Measurements from ENCODE around the gene ARRB1.

ARRB1 gene

GRCh38 chr11:75246671-75247350, 104.7 kb downstream of the ARRB1 start:
- Histone ChIP-seq H3K4me1 (no peaks in the 10 kb centered on the region), H2AFZ (no peak overlapping the region), H3K4me3 (ENCODE audit: low read depth, low read length) (no peak overlapping the region), H3K27ac (no peak overlapping the region), H3K27me3 (ENCODE audit: control insufficient read depth, insufficient read depth, low read length) (no peaks in the 10 kb centered on the region), H3K9me3 (ENCODE audit: control insufficient read depth, low read length) (no peaks in the 10 kb centered on the region), H3K79me2 (no peaks in the 10 kb centered on the region), H3K9ac (no peak overlapping the region), H3K36me3 (ENCODE audit: control insufficient read depth, insufficient read depth, low read length) (no peaks in the 10 kb centered on the region), H3K4me2 (ENCODE audit: low read length) (no peak overlapping the region)
- TF ChIP-seq CTCF (IDR thresholded peaks at IDR 0.05) = no peak

- Histone ChIP-seq H3K4me3 (ENCODE audit: low read depth, low read length) (no peak overlapping the region), H3K9me3 (ENCODE audit: control insufficient read depth, low read length) (no peaks in the 10 kb centered on the region), H3K4me1 (no peaks in the 10 kb centered on the region), H2AFZ (no peak overlapping the region), H3K27ac (no peak overlapping the region), H3K79me2 (no peaks in the 10 kb centered on the region), H3K27me3 (ENCODE audit: control insufficient read depth, insufficient read depth, low read length) (no peaks in the 10 kb centered on the region), H3K9ac (no peak overlapping the region), H3K36me3 (ENCODE audit: control insufficient read depth, insufficient read depth, low read length) (no peaks in the 10 kb centered on the region), H3K4me2 (ENCODE audit: low read length) (no peak overlapping the region)
- TF ChIP-seq CTCF (IDR thresholded peaks at IDR 0.05) = no peak
These were observed 105.3 kb downstream of the ARRB1 start for GRCh38 chr11:75246006-75246670.

- H3K9me3 ChIP-seq (ENCODE audit: control insufficient read depth, low read length) = no peaks in the 10 kb centered on the region
- no peak for TF ChIP-seq CTCF (IDR thresholded peaks at IDR 0.05)
- H3K4me1 ChIP-seq = no peaks in the 10 kb centered on the region
- no peak overlapping the region for H3K27ac ChIP-seq
- H3K4me3 ChIP-seq (ENCODE audit: low read depth, low read length) = no peak overlapping the region
- H3K4me2 ChIP-seq (ENCODE audit: low read length) = no peak overlapping the region
- no peak overlapping the region for H2AFZ ChIP-seq
- no peaks in the 10 kb centered on the region for H3K36me3 ChIP-seq (ENCODE audit: control insufficient read depth, insufficient read depth, low read length)
- no peaks in the 10 kb centered on the region for H3K79me2 ChIP-seq
- H3K9ac ChIP-seq = no peak overlapping the region
- H3K27me3 ChIP-seq (ENCODE audit: control insufficient read depth, insufficient read depth, low read length) = no peaks in the 10 kb centered on the region
These were observed 106.0 kb downstream of the ARRB1 start for GRCh38 chr11:75245356-75246005.

GRCh38 chr11:75244052-75244814, 107.2 kb downstream of the ARRB1 start:
- Histone ChIP-seq H3K4me3 (ENCODE audit: low read depth, low read length) (no peak overlapping the region), H3K36me3 (ENCODE audit: control insufficient read depth, insufficient read depth, low read length) (no peaks in the 10 kb centered on the region), H3K4me1 (no peaks in the 10 kb centered on the region), H3K4me2 (ENCODE audit: low read length) (no peak overlapping the region), H3K79me2 (no peaks in the 10 kb centered on the region), H2AFZ (no peak overlapping the region), H3K27me3 (ENCODE audit: control insufficient read depth, insufficient read depth, low read length) (no peaks in the 10 kb centered on the region), H3K9ac (no peak overlapping the region), H3K9me3 (ENCODE audit: control insufficient read depth, low read length) (no peaks in the 10 kb centered on the region), H3K27ac (no peak overlapping the region)
- TF ChIP-seq CTCF (IDR thresholded peaks at IDR 0.05) = no peak

Measured in parathyroid adenoma (tissue), 2 donors.